GM12878 (cell line): ENCODE data around the gene KLHL9. TPM values are rescaled to one million over a fixed set of nuclear protein-coding genes. Genes with fewer than 3 reads are reported as not detected.
A peak's percentile ranks its signal among the peaks of the same experiment; 100 is the strongest.

ENCODE experiments used
- ATAC-seq: fragments of 200-7000 bp; cut with Tn5 transposase; 3 replicates; pipeline ENCODE4 v1.9.1; 2020; ENCODE audit warnings: mild to moderate bottlenecking, moderate library complexity
- BruUV-seq: library from RNA; stranded (reverse); fragments of 400-500 nt; replicated peaks from 2 replicates; lab custom pipeline; 2021; lab: Mats Ljungman, UMichigan
- CTCF ChIA-PET: fragments of 300-600 bp; sonication (Branson Sonifier 250); formaldehyde crosslinking; extraction: SDS; loops from one replicate; lab custom pipeline; 2021; ENCODE audit warnings: inconsistent platforms; lab: Yijun Ruan, JAX
- POLR2A ChIA-PET: fragments of 350-600 bp; formaldehyde crosslinking; extraction: SDS; loops from one replicate; lab custom pipeline; 2021; ENCODE audit warnings: inconsistent platforms; lab: Charles Lee
- RAD21 ChIA-PET: fragments of 300-600 bp; sonication (Branson Sonifier 250); formaldehyde crosslinking; loops from one replicate; lab custom pipeline; 2023; ENCODE audit warnings: antibody characterized with exemption; ENCODE audit not compliant: unreplicated experiment; lab: Charles Lee
- SMC1A ChIA-PET: fragments of 300-600 bp; sonication (Branson Sonifier 250); formaldehyde crosslinking; loops from one replicate; lab custom pipeline; 2023; ENCODE audit not compliant: unreplicated experiment, uncharacterized antibody; lab: Charles Lee
- DNase-seq: peaks from one replicate; pipeline ENCODE4 v3.0.0-alpha.2; 2011; ENCODE audit warnings: low read depth, low spot score
- FAIRE-seq: peaks from 3 replicates; lab custom pipeline; 2011; peaks lifted over from hg19 to GRCh38; lab: Jason Lieb, UNC
- H2AFZ ChIP-seq: 2 replicates; pipeline ENCODE4 v1.6.0; 2011; ENCODE audit warnings: low read depth, low read length, control low read depth; ENCODE audit not compliant: control insufficient read depth
- H3K27ac ChIP-seq: 2 replicates; pipeline ENCODE4 v1.5.1; 2011; ENCODE audit warnings: control low read depth; ENCODE audit not compliant: control insufficient read depth, insufficient read depth
- H3K27me3 ChIP-seq, 2 experiments: replicated peaks in 1 of 2; 2 replicates each; pipeline versions ENCODE4 v1.6.0 to v1.6.1; 2011; ENCODE audit warnings: low read length in 1 of 2; ENCODE audit not compliant: control insufficient read depth in 2 of 2, insufficient read depth in 2 of 2
- H3K36me3 ChIP-seq, 2 experiments: 2 replicates each; pipeline ENCODE4 v1.5.1; 2011; ENCODE audit warnings: low read length in 1 of 2; ENCODE audit not compliant: control insufficient read depth in 2 of 2, insufficient read depth in 2 of 2
- H3K4me1 ChIP-seq: 2 replicates; pipeline ENCODE4 v1.6.1; 2011; ENCODE audit warnings: mild to moderate bottlenecking, low read length, moderate library complexity, mixed read lengths; ENCODE audit not compliant: control insufficient read depth, insufficient read depth
- H3K4me2 ChIP-seq: 2 replicates; pipeline ENCODE4 v1.6.0; 2011; ENCODE audit warnings: control low read depth; ENCODE audit not compliant: control insufficient read depth, insufficient read depth
- H3K4me3 ChIP-seq: fragments of 200-600 bp; sonication (generic); 2 replicates; pipeline ENCODE4 v1.5.1; 2016
- H3K79me2 ChIP-seq: 2 replicates; pipeline ENCODE4 v1.6.0; 2011; ENCODE audit warnings: low read length; ENCODE audit not compliant: control insufficient read depth, insufficient read depth
- H3K9ac ChIP-seq: 2 replicates; pipeline ENCODE4 v1.8.0; 2011; ENCODE audit warnings: low read length, control low read depth, mixed read lengths; ENCODE audit not compliant: control insufficient read depth, insufficient read depth
- H3K9me3 ChIP-seq: replicated peaks from 3 replicates; pipeline ENCODE4 v1.5.1; 2011; ENCODE audit warnings: mild to moderate bottlenecking, low read length; ENCODE audit not compliant: control insufficient read depth, insufficient read depth
- H4K20me1 ChIP-seq: 2 replicates; pipeline ENCODE4 v1.6.0; 2011; ENCODE audit not compliant: control insufficient read depth, insufficient read depth
- BACH1 ChIP-seq: fragments of 450-650 bp; IDR thresholded peaks from 2 replicates; pipeline ENCODE4 v1.6.1; 2017; ENCODE audit warnings: mild to moderate bottlenecking, borderline replicate concordance
- BHLHE40 ChIP-seq, 2 experiments: fragments of 450-650 bp in 1 of 2; IDR thresholded peaks; 2 replicates each; pipeline ENCODE4 v1.6.1; 2011 to 2017; ENCODE audit warnings: low read depth in 2 of 2, borderline replicate concordance in 1 of 2, improper control_type of control experiment in 1 of 2, low read length in 1 of 2, mild to moderate bottlenecking in 1 of 2
- CBFB ChIP-seq: IDR thresholded peaks from 2 replicates; pipeline ENCODE4 v1.6.1; 2016; ENCODE audit warnings: antibody characterized with exemption, low read depth
- CREM ChIP-seq: IDR thresholded peaks from 2 replicates; pipeline ENCODE4 v1.6.1; 2014; ENCODE audit warnings: antibody characterized with exemption, low read depth
- FOXM1 ChIP-seq: IDR thresholded peaks from 2 replicates; pipeline ENCODE4 v1.6.1; 2012; ENCODE audit warnings: low read depth, mild to moderate bottlenecking, inconsistent platforms, low read length, moderate library complexity
- HDGF ChIP-seq: fragments of 450-650 bp; IDR thresholded peaks from 2 replicates; pipeline ENCODE4 v1.6.1; 2016; ENCODE audit warnings: antibody characterized with exemption
- IRF4 ChIP-seq: IDR thresholded peaks from 2 replicates; pipeline ENCODE4 v1.6.1; 2011; ENCODE audit warnings: low read depth, low read length
- MEF2A ChIP-seq: IDR thresholded peaks from 2 replicates; pipeline ENCODE4 v1.6.1; 2011; ENCODE audit warnings: low read depth, mild to moderate bottlenecking, low read length, moderate library complexity; ENCODE audit not compliant: insufficient read depth
- MEF2B ChIP-seq: fragments of 450-650 bp; IDR thresholded peaks from 2 replicates; pipeline ENCODE4 v1.6.1; 2018; ENCODE audit warnings: mild to moderate bottlenecking, moderate library complexity; ENCODE audit not compliant: partially characterized antibody, poor library complexity, severe bottlenecking
- POLR2A ChIP-seq: IDR thresholded peaks from 2 replicates; pipeline ENCODE4 v1.6.1; 2011; ENCODE audit warnings: low read depth, mild to moderate bottlenecking, low read length
- RCOR1 ChIP-seq: conservative IDR thresholded peaks from 2 replicates; pipeline ENCODE4 v1.6.1; 2012; ENCODE audit warnings: low read depth, low read length, improper control_type of control experiment
- RFX5 ChIP-seq: IDR thresholded peaks from 2 replicates; pipeline ENCODE4 v1.6.1; 2011; ENCODE audit warnings: low read depth, low read length, improper control_type of control experiment
- SMAD1 ChIP-seq: fragments of 450-650 bp; IDR thresholded peaks from 2 replicates; pipeline ENCODE4 v1.6.1; 2018; ENCODE audit warnings: mild to moderate bottlenecking, low read depth; ENCODE audit not compliant: partially characterized antibody
- SMARCA5 ChIP-seq: fragments of 450-650 bp; IDR thresholded peaks from 2 replicates; pipeline ENCODE4 v1.6.1; 2017; ENCODE audit warnings: mild to moderate bottlenecking
- SREBF2 ChIP-seq: IDR thresholded peaks from 2 replicates; pipeline ENCODE4 v1.6.1; 2012; ENCODE audit warnings: mild to moderate bottlenecking, low read length
- STAT1 ChIP-seq: fragments of 450-650 bp; conservative IDR thresholded peaks from 2 replicates; pipeline ENCODE4 v1.6.1; 2014; ENCODE audit warnings: antibody characterized with exemption, mild to moderate bottlenecking
- SUZ12 ChIP-seq: fragments of 200-600 bp; sonication (generic); IDR thresholded peaks from one replicate; pipeline ENCODE4 v1.6.1; 2018; ENCODE audit warnings: antibody characterized with exemption, mild to moderate bottlenecking; ENCODE audit not compliant: unreplicated experiment
- ZNF207 ChIP-seq: fragments of 450-650 bp; IDR thresholded peaks from 2 replicates; pipeline ENCODE4 v1.6.1; 2014; ENCODE audit warnings: antibody characterized with exemption, mild to moderate bottlenecking, borderline replicate concordance
- WGBS: methylation state at CpG from one replicate; pipeline ENCODE4 v1.1.6; 2016; ENCODE audit warnings: low lambda C conversion rate; ENCODE audit not compliant: insufficient replicate concordance, insufficient coverage; ENCODE audit errors: missing lambda C conversion rate; 5-methylcytosine and 5-hydroxymethylcytosine counted together
- in situ Hi-C: fragments of 300-500 bp; cut with MboI; formaldehyde crosslinking; loops from 9 replicates; pipeline ENCODE4 v1.14.3; 2018; ENCODE audit warnings: mixed read lengths
- intact Hi-C: fragments of 100-400 bp; cut with micrococcal nuclease; formaldehyde crosslinking; loops from one replicate; pipeline ENCODE4 v1.14.2; 2022; ENCODE audit not compliant: unreplicated experiment
- polyA plus RNA-seq, 11 experiments: library from polyadenylated mRNA; depleted of rRNA in 4 of 11; unstranded in 6 of 11; stranded (reverse) in 5 of 11; fragments of >200 nt; fragmentation: Nextera tagmentation in 4 of 11; fragmentation: Illumina TruSeq in 1 of 11; extraction: Ambion mirVana in 4 of 11; extraction: Trizol in 1 of 11; gene quantifications; 1 replicate in 1 of 11; 2 replicates in 10 of 11; pipeline versions ENCODE4 v1.2.1 to v1.2.3, GENCODE V29; 2011 to 2016; ENCODE audit warnings: inconsistent platforms in 2 of 11, missing spikeins in 2 of 11, low read depth in 1 of 11
- total RNA-seq, 4 experiments: library from RNA; depleted of rRNA in 3 of 4; stranded (reverse); fragments of >200 nt in 3 of 4; fragmentation: Illumina TruSeq in 1 of 4; extraction: Trizol in 1 of 4; gene quantifications; 2 replicates each; pipeline versions ENCODE4 v1.2.1 to v1.2.3, GENCODE V29; 2013 to 2021
- TF ChIP-seq, protein P1 (sequence below): fragments of 450-650 bp; IDR thresholded peaks from 2 replicates; pipeline ENCODE4 v1.6.1; 2016; ENCODE audit warnings: mild to moderate bottlenecking, moderate library complexity, borderline replicate concordance

The KLHL9 gene
- total and polyA plus RNA-seq, 10 of the 15 experiments (the other 5 are each of a cell fraction or from before 2014, with no cell fraction given) = 3.8 to 37.7 (median 17.4) TPM

DNA sequence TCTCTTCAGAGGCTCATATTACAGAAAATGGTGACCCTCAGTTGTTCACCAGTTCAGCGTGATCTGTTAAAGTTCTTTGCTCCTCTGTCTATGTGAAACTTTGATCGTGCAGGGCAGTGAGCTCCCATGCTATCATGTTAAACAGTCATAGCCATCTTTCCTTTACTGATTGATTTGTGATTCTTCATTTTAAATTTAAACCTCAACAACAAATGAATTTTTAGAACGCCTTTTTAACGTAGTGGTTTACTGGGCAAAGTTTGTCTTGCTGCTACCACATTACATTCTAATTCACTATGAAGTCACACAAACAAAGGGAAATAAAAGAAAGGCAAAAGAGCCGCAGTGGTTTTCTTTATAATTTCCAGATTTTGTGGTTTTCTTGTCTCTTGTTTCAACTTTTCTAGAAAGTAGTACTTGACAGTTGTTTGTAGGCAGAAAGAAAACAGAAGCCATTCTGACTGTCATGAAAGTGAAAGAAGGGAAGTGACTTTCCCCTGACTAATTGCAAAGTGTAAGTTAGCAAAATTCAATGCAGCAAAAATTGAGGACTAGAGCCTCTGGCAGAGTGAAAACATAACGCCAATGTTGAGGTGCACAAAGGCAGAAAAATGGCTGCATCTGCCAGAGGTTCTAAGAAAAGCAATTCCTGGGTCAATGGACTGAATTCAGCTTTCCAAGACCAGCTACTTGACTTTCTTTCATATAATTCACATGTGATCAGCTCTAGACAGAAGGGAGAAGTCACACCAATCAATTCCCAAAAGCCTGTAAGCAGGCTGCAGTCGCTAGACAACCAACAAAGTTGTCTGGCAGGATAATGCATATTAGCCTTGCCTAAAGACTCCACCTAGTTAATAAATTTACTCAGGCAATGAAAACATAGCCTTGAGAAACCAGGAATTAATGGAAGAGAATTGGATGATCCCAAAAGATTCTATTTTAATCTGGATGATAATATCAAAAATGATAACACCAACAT lies 22.6 kb upstream of the KLHL9 start:
- ChIA-PET POLR2A (interaction anchor here (1.2 to 1.7 kb wide), 3 partner anchors 23 to 26 kb away, joined by 4 to 7 read pairs (median 5); no protein-coding TSS in a partner anchor), CTCF (interaction anchor here (0.5 to 3.1 kb wide), 8 partner anchors 21 to 41 kb away, joined by 3 to 26 read pairs (median 4); no protein-coding TSS in a partner anchor), RAD21 (interaction anchor here (1.6 to 2.7 kb wide), 7 partner anchors 10 to 38 kb away, joined by 4 to 22 read pairs (median 6); partner anchors contain the start of genes IFNA2 and KLHL9), SMC1A (interaction anchor here (0.7 to 3.3 kb wide), 13 partner anchors 11 to 119 kb away, joined by 3 to 31 read pairs (median 4); partner anchors contain the start of genes IFNA2 and KLHL9)
- Histone ChIP-seq H3K36me3 (no peaks in the 10 kb centered on the region), H3K27me3 (no peaks in the 10 kb centered on the region), H3K27ac (peak overlapping the region; percentile 45; the same call in 1 of the 2 replicates), H3K9ac (no peak overlapping the region), H3K9me3 (no peaks in the 10 kb centered on the region; the same call in 1 of the 3 replicates), H3K4me1 (peaks cover 18% of the 10 kb centered on the region; the same call in 1 of the 2 replicates), H3K4me3 (no peak overlapping the region), H3K4me2 (peak overlapping the region; percentile 65), H3K79me2 (no peaks in the 10 kb centered on the region), H2AFZ (peak overlapping the region; percentile 46; the same call in 1 of the 2 replicates), H4K20me1 (no peaks in the 10 kb centered on the region)
- WGBS = 9% methylated on average over 7 of the region's 7 CpGs
- intact Hi-C loops (loop anchor here (1.0 to 2.0 kb wide), 2 partner anchors 23 to 24 kb away; partner anchors contain the start of gene KLHL9), in situ Hi-C loops (no loop called here)
- ATAC-seq = peak; percentile 94
- no TSS peak for BruUV-seq
- FAIRE-seq = peak; percentile 62
- peak; percentile 76 for DNase-seq
- no peak for TF ChIP-seq HDGF
- TF ChIP-seq BACH1 = no peak
- no peak for TF ChIP-seq SMAD1
- 0 out of 2 replicates have a peak, but pooled peaks have one; percentile 23 for TF ChIP-seq SMARCA5
- TF ChIP-seq MEF2B = peak; percentile 61
- TF ChIP-seq FOXM1 = peak; percentile 79
- TF ChIP-seq BHLHE40 (IDR thresholded peaks at IDR 0.05; ENCODE audit: borderline replicate concordance in 1 of 2, low read depth in 2 of 2, low read length in 1 of 2) = peak in 1 of 2 experiments; percentile 10; a peak in 1 of 4 replicates
- TF ChIP-seq POLR2A = no peak
- TF ChIP-seq STAT1 = no peak
- no peak for TF ChIP-seq RCOR1
- peak; percentile 62 for TF ChIP-seq CBFB
- TF ChIP-seq MEF2A = no peak
- 0 out of 2 replicates have a peak, but pooled peaks have one; percentile 22 for TF ChIP-seq CREM
- no peak for TF ChIP-seq ZNF207
- 0 out of 2 replicates have a peak, but pooled peaks have one; percentile 17 for TF ChIP-seq IRF4
- TF ChIP-seq SUZ12 = no peak
- no peak for TF ChIP-seq SREBF2
- TF ChIP-seq, protein P1, sequence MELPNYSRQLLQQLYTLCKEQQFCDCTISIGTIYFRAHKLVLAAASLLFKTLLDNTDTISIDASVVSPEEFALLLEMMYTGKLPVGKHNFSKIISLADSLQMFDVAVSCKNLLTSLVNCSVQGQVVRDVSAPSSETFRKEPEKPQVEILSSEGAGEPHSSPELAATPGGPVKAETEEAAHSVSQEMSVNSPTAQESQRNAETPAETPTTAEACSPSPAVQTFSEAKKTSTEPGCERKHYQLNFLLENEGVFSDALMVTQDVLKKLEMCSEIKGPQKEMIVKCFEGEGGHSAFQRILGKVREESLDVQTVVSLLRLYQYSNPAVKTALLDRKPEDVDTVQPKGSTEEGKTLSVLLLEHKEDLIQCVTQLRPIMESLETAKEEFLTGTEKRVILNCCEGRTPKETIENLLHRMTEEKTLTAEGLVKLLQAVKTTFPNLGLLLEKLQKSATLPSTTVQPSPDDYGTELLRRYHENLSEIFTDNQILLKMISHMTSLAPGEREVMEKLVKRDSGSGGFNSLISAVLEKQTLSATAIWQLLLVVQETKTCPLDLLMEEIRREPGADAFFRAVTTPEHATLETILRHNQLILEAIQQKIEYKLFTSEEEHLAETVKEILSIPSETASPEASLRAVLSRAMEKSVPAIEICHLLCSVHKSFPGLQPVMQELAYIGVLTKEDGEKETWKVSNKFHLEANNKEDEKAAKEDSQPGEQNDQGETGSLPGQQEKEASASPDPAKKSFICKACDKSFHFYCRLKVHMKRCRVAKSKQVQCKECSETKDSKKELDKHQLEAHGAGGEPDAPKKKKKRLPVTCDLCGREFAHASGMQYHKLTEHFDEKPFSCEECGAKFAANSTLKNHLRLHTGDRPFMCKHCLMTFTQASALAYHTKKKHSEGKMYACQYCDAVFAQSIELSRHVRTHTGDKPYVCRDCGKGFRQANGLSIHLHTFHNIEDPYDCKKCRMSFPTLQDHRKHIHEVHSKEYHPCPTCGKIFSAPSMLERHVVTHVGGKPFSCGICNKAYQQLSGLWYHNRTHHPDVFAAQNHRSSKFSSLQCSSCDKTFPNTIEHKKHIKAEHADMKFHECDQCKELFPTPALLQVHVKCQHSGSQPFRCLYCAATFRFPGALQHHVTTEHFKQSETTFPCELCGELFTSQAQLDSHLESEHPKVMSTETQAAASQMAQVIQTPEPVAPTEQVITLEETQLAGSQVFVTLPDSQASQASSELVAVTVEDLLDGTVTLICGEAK = peak; percentile 43; the same call in 1 of the 2 replicates
- 0 out of 2 replicates have a peak, but pooled peaks have one; percentile 26 for TF ChIP-seq RFX5
